Panc1 (cell line): ENCODE measurements around the gene ENDOV. TPM values are rescaled to one million over a fixed set of nuclear protein-coding genes. Genes with fewer than 3 reads are reported as not detected.

Experiments
- ATAC-seq: fragments of 200-7000 bp; cut with Tn5 transposase; 2 replicates; pipeline ENCODE4 v1.9.1; 2020; ENCODE audit warnings: mild to moderate bottlenecking, moderate library complexity
- BruUV-seq: library from RNA; stranded (reverse); fragments of 400-500 nt; replicated peaks from 2 replicates; lab custom pipeline; 2021; lab: Mats Ljungman, UMichigan
- CTCF ChIA-PET: fragments of 300-600 bp; sonication (Branson Sonifier 250); formaldehyde crosslinking; loops from one replicate; lab custom pipeline; 2022; ENCODE audit warnings: antibody characterized with exemption; lab: Charles Lee
- POLR2A ChIA-PET: fragments of 300-600 bp; sonication (Branson Sonifier 250); formaldehyde crosslinking; loops from one replicate; lab custom pipeline; 2022; ENCODE audit warnings: antibody characterized with exemption; lab: Charles Lee
- DNase-seq: peaks from one replicate; pipeline ENCODE4 v3.0.0-alpha.2; 2010; ENCODE audit warnings: low read depth, low spot score
- H3K27ac ChIP-seq: 2 replicates; pipeline ENCODE4 v1.5.1; 2011; ENCODE audit warnings: mild to moderate bottlenecking, low read length, inconsistent platforms
- H3K27me3 ChIP-seq: fragments of 200-500 bp; sonication (Bioruptor generic); 2 replicates; pipeline ENCODE4 v1.6.0; 2014; ENCODE audit warnings: low read length, inconsistent platforms; ENCODE audit not compliant: control insufficient read depth, insufficient read depth
- H3K36me3 ChIP-seq: fragments of 200-500 bp; sonication (Bioruptor generic); 2 replicates; pipeline ENCODE4 v1.5.1; 2014; ENCODE audit warnings: inconsistent platforms, mild to moderate bottlenecking, low read length, moderate library complexity; ENCODE audit not compliant: control insufficient read depth, insufficient read depth
- H3K4me1 ChIP-seq: 2 replicates; pipeline ENCODE4 v1.5.1; 2011; ENCODE audit warnings: inconsistent platforms, mild to moderate bottlenecking, low read length, moderate library complexity; ENCODE audit not compliant: control insufficient read depth, insufficient read depth
- H3K4me3 ChIP-seq, 2 experiments: 2 replicates each; pipeline ENCODE4 v1.5.1; 2011 to 2012; ENCODE audit warnings: low read depth in 2 of 2, low read length in 2 of 2, mild to moderate bottlenecking in 2 of 2, inconsistent platforms in 1 of 2, moderate library complexity in 1 of 2
- H3K9me3 ChIP-seq: fragments of 200-500 bp; sonication (Bioruptor generic); 2 replicates; pipeline ENCODE4 v1.5.1; 2014; ENCODE audit warnings: low read depth, mild to moderate bottlenecking, inconsistent platforms, low read length, moderate library complexity; ENCODE audit not compliant: control insufficient read depth, insufficient read depth
- CTCF ChIP-seq: fragments of 450-650 bp; IDR thresholded peaks from 2 replicates; pipeline ENCODE4 v1.5.1; 2017; ENCODE audit warnings: mild to moderate bottlenecking
- POLR2AphosphoS5 ChIP-seq: IDR thresholded peaks from 2 replicates; pipeline ENCODE4 v1.6.1; 2012; ENCODE audit warnings: mild to moderate bottlenecking, low read depth, low read length, moderate library complexity
- REST ChIP-seq, 2 experiments: IDR thresholded peaks; 2 replicates each; pipeline ENCODE4 v1.6.1; 2011 to 2012; ENCODE audit warnings: low read depth in 2 of 2, control low read depth in 1 of 2, low read length in 1 of 2, mild to moderate bottlenecking in 1 of 2, moderate library complexity in 1 of 2; ENCODE audit not compliant: insufficient read depth in 1 of 2
- SIN3A ChIP-seq: IDR thresholded peaks from 2 replicates; pipeline ENCODE4 v1.6.1; 2012; ENCODE audit warnings: low read depth, mild to moderate bottlenecking, low read length, moderate library complexity, borderline replicate concordance; ENCODE audit not compliant: insufficient read depth
- TCF7L2 ChIP-seq: IDR thresholded peaks from 2 replicates; pipeline ENCODE4 v1.6.1; 2011; ENCODE audit warnings: mild to moderate bottlenecking, low read depth, low read length, inconsistent platforms
- in situ Hi-C: cut with HindIII; loops from 2 replicates; pipeline ENCODE4 v1.10.0; 2016; ENCODE audit warnings: low sequenced_read_pairs, low pct_unique_long_range_greater_than_20kb
- intact Hi-C: fragments of 100-400 bp; cut with micrococcal nuclease; formaldehyde crosslinking; loops from one replicate; pipeline ENCODE4 v1.10.0; 2022; ENCODE audit not compliant: unreplicated experiment
- total RNA-seq: library from RNA; stranded (reverse); gene quantifications from one replicate; pipeline ENCODE4 v1.2.1, GENCODE V29; 2021; ENCODE audit not compliant: unreplicated experiment

Gene ENDOV
- total RNA-seq, 1 experiment from 2014 or later: 37.1 TPM

GRCh38 chr17:80453998-80454556, 39.1 kb downstream of the ENDOV start:
- intact Hi-C loops: no loop called here
- Histone ChIP-seq H3K27me3 (no peaks in the 10 kb centered on the region), H3K4me3 (peak overlapping the region; percentile 87 to 88), H3K9me3 (no peaks in the 10 kb centered on the region), H3K27ac (peak overlapping the region; percentile 96), H3K36me3 (no peaks in the 10 kb centered on the region; the same call in 1 of the 2 replicates), H3K4me1 (peaks cover 20% of the 10 kb centered on the region)
- DNase-seq: no peak
- BruUV-seq: no TSS peak
- TF ChIP-seq SIN3A (no peak), CTCF (no peak), TCF7L2 (no peak), REST (IDR thresholded peaks at IDR 0.05; ENCODE audit: insufficient read depth in 1 of 2, low read depth in 2 of 2, low read length in 1 of 2) (no peak), POLR2AphosphoS5 (no peak)
- ChIA-PET POLR2A (interaction anchor here (0.5 to 1.0 kb wide), 4 partner anchors 8 to 516 kb away, joined by 3 to 4 read pairs (median 4); no protein-coding TSS in a partner anchor), CTCF (no interaction called here)
- peak; percentile 41 for ATAC-seq
- in situ Hi-C loops: no loop called here

- BruUV-seq: no TSS peak
- no peaks in the 10 kb centered on the region; the same call in 1 of the 2 replicates for H3K36me3 ChIP-seq
- peak overlapping the region; percentile 87 to 88 for H3K4me3 ChIP-seq
- peaks cover 20% of the 10 kb centered on the region for H3K4me1 ChIP-seq
- H3K27ac ChIP-seq: peak overlapping the region; percentile 96
- intact Hi-C loops: no loop called here
- DNase-seq (peak; percentile 54), ATAC-seq (peak; percentile 95)
- CTCF ChIA-PET: no interaction called here
- TF ChIP-seq TCF7L2 (no peak), POLR2AphosphoS5 (peak; percentile 96), SIN3A (peak; percentile 95; the same call in 1 of the 2 replicates), REST (IDR thresholded peaks at IDR 0.05; ENCODE audit: insufficient read depth in 1 of 2, low read depth in 2 of 2, low read length in 1 of 2) (no peak; a peak in 1 of 4 replicates), CTCF (no peak)
- in situ Hi-C loops: no loop called here
- H3K27me3 ChIP-seq: no peaks in the 10 kb centered on the region
- no peaks in the 10 kb centered on the region for H3K9me3 ChIP-seq
- POLR2A ChIA-PET: interaction anchor here (0.5 to 1.2 kb wide), 5 partner anchors 9 to 516 kb away, joined by 3 to 4 read pairs (median 4); no protein-coding TSS in a partner anchor
Measured at GRCh38 chr17:80454557-80455335, 39.8 kb downstream of the ENDOV start.
